SH-SY5Y (cell line): Measurements from ENCODE around the gene NIBAN1.

Experiments used
- GATA2 ChIP-seq: IDR thresholded peaks from 2 replicates; pipeline ENCODE4 v1.6.1; 2011; ENCODE audit warnings: mild to moderate bottlenecking, low read depth, low read length
- GATA3 ChIP-seq: IDR thresholded peaks from 2 replicates; pipeline ENCODE4 v1.6.1; 2011; ENCODE audit warnings: low read depth, mild to moderate bottlenecking, low read length, moderate library complexity

DNA sequence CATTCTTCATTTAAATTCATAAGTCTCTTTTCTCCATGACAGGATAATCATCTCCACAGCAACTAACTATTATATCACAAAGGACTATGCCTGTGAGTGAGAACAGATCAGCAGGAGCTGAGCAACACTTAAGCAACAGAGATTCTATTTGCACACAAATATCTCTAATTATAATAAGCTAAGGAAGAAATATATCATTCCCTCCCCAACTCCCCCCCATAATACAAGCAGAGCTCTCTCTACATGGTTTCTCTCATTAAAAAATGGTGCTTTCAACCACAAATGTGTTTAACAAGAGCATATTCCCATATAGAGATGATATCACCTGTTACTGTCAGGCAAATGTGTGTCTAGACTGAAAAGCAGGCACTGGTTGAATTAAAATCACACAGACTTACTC lies 34.5 kb upstream of the NIBAN1 start:
- peak; percentile 57 for TF ChIP-seq GATA3
- TF ChIP-seq GATA2 = peak; percentile 9; the same call in 1 of the 2 replicates
